Measurements from ENCODE around the gene SLC12A3.
"Not testable (repeated sequence)": the region's sequence is repeated elsewhere in the genome, so short reads cannot be mapped to it uniquely, and the experiment has no call there.

Gene SLC12A3

DNA sequence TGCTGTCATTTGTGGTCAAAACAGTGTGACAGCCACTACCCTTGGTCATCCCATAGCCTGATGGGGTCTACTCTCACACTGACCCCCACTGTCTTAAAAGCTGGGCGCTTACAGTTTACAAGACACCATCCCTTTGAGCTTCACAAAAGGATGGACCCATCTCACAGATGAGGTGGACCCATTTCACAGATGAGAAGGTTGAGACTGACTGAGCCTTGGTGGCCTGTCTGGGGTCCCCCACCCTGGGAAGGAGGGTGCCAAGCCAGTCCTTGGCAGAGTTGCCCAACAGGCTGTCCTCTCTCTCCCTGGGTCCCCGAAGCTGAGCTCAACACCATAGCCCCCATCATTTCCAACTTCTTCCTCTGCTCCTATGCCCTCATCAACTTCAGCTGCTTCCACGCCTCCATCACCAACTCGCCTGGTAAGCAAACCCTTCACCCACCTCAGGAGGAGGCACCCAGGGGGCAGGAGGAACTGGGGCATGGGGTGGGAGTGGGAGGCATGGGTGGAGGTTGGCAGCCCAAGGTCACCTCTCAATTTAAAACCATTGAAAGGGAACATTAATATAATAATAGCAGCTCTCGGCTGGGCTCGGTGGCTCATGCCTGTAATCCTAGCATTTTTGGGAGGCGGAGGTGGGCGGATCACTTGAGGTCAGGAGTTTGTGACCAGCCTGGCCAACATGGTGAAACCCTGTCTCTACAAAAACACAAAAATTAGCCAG lies 17.2 kb downstream of the SLC12A3 start:
- no peak overlapping the region for H3K4me3 Mint-ChIP-seq
- DNase-seq, result no peak
- no peak for ATAC-seq (replicated peaks)
- H3K9me3 Mint-ChIP-seq, result no peaks in the 10 kb centered on the region
- no peak overlapping the region for H3K27ac Mint-ChIP-seq
- no peaks in the 10 kb centered on the region for H3K4me1 Mint-ChIP-seq (ENCODE audit: low read depth in 2 of 2)
- H3K27me3 Mint-ChIP-seq, result no peaks in the 10 kb centered on the region
- no peaks in the 10 kb centered on the region for H3K36me3 Mint-ChIP-seq (ENCODE audit: insufficient read depth)

- DNase-seq, result no peak
- no peak for ATAC-seq (replicated peaks)
- Mint-ChIP-seq H3K27me3 (no peaks in the 10 kb centered on the region), H3K4me1 (ENCODE audit: low read depth in 2 of 2) (no peaks in the 10 kb centered on the region), H3K36me3 (ENCODE audit: insufficient read depth) (no peaks in the 10 kb centered on the region), H3K4me3 (no peak overlapping the region), H3K9me3 (no peaks in the 10 kb centered on the region), H3K27ac (no peak overlapping the region)
Measured at GRCh38 chr16:56883586-56883985, 18.6 kb downstream of the SLC12A3 start.

DNA sequence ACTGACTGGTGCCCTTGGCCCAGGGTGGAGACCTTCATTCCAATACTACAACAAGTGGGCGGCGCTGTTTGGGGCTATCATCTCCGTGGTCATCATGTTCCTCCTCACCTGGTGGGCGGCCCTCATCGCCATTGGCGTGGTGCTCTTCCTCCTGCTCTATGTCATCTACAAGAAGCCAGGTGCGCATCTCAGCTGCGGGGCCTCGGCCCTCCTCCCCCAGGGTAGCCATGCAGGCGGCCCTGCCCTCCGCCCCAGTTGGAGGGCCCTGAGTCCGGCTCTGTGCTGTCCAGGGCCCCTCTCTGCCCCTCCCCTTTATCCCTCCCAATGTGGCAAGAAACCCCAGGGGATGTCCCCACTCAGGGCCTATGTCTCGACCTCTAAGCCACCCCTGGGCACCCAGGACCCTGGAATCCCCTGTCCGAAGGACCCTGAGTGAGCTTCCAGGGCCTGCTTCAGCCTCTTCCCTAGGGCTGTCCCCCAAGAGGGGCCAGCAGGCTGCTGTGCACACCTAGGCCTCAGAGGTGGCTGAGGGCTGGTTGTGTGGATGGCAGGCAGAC lies 19.1 kb downstream of the SLC12A3 start:
- Mint-ChIP-seq H3K27ac (no peak overlapping the region), H3K9me3 (no peaks in the 10 kb centered on the region), H3K27me3 (no peaks in the 10 kb centered on the region), H3K4me3 (no peak overlapping the region), H3K36me3 (ENCODE audit: insufficient read depth) (no peaks in the 10 kb centered on the region), H3K4me1 (ENCODE audit: low read depth in 2 of 2) (no peaks in the 10 kb centered on the region)
- ATAC-seq (replicated peaks) (no peak), DNase-seq (no peak)

GRCh38 chr16:56884929-56885328 lies 19.9 kb downstream of the SLC12A3 start:
- not testable (repeated sequence) for H3K9me3 Mint-ChIP-seq; H3K27ac Mint-ChIP-seq; H3K27me3 Mint-ChIP-seq; H3K36me3 Mint-ChIP-seq (ENCODE audit: insufficient read depth); H3K4me3 Mint-ChIP-seq; DNase-seq; H3K4me1 Mint-ChIP-seq (ENCODE audit: low read depth in 2 of 2); ATAC-seq (replicated peaks)

- DNase-seq, result no peak
- H3K27me3 Mint-ChIP-seq, result no peaks in the 10 kb centered on the region
- ATAC-seq (replicated peaks), result no peak
- no peaks in the 10 kb centered on the region for H3K4me1 Mint-ChIP-seq (ENCODE audit: low read depth in 2 of 2)
- peak overlapping the region in 1 of 2 donors; percentile 72 for H3K27ac Mint-ChIP-seq
- peaks cover 3% of the 10 kb centered on the region for H3K36me3 Mint-ChIP-seq (ENCODE audit: insufficient read depth)
- H3K9me3 Mint-ChIP-seq, result no peaks in the 10 kb centered on the region
- no peak overlapping the region for H3K4me3 Mint-ChIP-seq
Measured at GRCh38 chr16:56885446-56886162, 20.6 kb downstream of the SLC12A3 start.

GRCh38 chr16:56886296-56886695 lies 21.3 kb downstream of the SLC12A3 start:
- H3K4me1 Mint-ChIP-seq (ENCODE audit: low read depth in 2 of 2), result no peaks in the 10 kb centered on the region
- H3K4me3 Mint-ChIP-seq, result no peak overlapping the region
- ATAC-seq (replicated peaks) (no peak), DNase-seq (no peak)
- H3K9me3 Mint-ChIP-seq, result no peaks in the 10 kb centered on the region
- H3K36me3 Mint-ChIP-seq (ENCODE audit: insufficient read depth), result peaks cover 3% of the 10 kb centered on the region
- no peaks in the 10 kb centered on the region for H3K27me3 Mint-ChIP-seq
- H3K27ac Mint-ChIP-seq, result no peak overlapping the region

- no peak for ATAC-seq (replicated peaks)
- no peak for DNase-seq
- H3K27me3 Mint-ChIP-seq, result no peaks in the 10 kb centered on the region
- H3K4me3 Mint-ChIP-seq, result no peak overlapping the region
- H3K4me1 Mint-ChIP-seq (ENCODE audit: low read depth in 2 of 2), result no peaks in the 10 kb centered on the region
- no peaks in the 10 kb centered on the region for H3K9me3 Mint-ChIP-seq
- H3K36me3 Mint-ChIP-seq (ENCODE audit: insufficient read depth), result peaks cover 3% of the 10 kb centered on the region
- no peak overlapping the region for H3K27ac Mint-ChIP-seq
Measured at GRCh38 chr16:56886826-56887225, 21.8 kb downstream of the SLC12A3 start.

GRCh38 chr16:56888806-56889205 lies 23.8 kb downstream of the SLC12A3 start:
- Mint-ChIP-seq H3K36me3 (ENCODE audit: insufficient read depth) (peaks cover 3% of the 10 kb centered on the region), H3K4me1 (ENCODE audit: low read depth in 2 of 2) (no peaks in the 10 kb centered on the region), H3K9me3 (no peaks in the 10 kb centered on the region), H3K27ac (no peak overlapping the region), H3K27me3 (no peaks in the 10 kb centered on the region), H3K4me3 (no peak overlapping the region)
- DNase-seq, result no peak
- ATAC-seq (replicated peaks), result no peak

GRCh38 chr16:56889206-56889605 lies 24.2 kb downstream of the SLC12A3 start:
- Mint-ChIP-seq H3K9me3 (no peaks in the 10 kb centered on the region), H3K27ac (no peak overlapping the region)
- no peak for ATAC-seq (replicated peaks)

DNA sequence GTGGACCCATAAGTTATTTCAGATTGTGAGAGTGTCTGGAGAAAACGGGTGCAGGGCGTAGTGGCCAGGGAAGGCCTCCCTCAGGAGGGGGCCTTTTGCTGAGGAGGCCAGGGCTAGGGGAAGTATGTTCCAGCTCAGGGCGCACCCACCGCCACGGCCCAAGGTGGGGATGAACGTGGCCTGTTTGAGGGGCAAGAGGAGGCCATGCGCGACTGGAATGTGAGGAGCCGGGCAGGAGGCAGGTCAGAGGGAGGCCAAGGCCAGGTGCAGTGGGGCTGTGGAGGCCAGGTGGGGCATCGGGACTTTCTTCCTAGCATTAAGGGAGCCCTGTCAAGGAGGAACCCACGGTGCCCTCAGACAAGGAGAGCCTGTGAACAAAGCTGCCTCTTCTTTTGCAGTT lies 26.7 kb downstream of the SLC12A3 start:
- ATAC-seq (replicated peaks), result no peak
- Mint-ChIP-seq H3K27ac (no peak overlapping the region), H3K36me3 (ENCODE audit: insufficient read depth) (peaks cover 3% of the 10 kb centered on the region), H3K4me1 (ENCODE audit: low read depth in 2 of 2) (no peaks in the 10 kb centered on the region), H3K4me3 (no peak overlapping the region), H3K9me3 (no peaks in the 10 kb centered on the region), H3K27me3 (no peaks in the 10 kb centered on the region)
- no peak for DNase-seq

More at GRCh38 chr16:56889206-56889605, 24.2 kb downstream of the SLC12A3 start:
- no peaks in the 10 kb centered on the region for H3K4me1 Mint-ChIP-seq (ENCODE audit: low read depth in 2 of 2)
- no peaks in the 10 kb centered on the region for H3K27me3 Mint-ChIP-seq
- peaks cover 3% of the 10 kb centered on the region for H3K36me3 Mint-ChIP-seq (ENCODE audit: insufficient read depth)
- H3K4me3 Mint-ChIP-seq, result no peak overlapping the region
- DNase-seq, result no peak

DNA sequence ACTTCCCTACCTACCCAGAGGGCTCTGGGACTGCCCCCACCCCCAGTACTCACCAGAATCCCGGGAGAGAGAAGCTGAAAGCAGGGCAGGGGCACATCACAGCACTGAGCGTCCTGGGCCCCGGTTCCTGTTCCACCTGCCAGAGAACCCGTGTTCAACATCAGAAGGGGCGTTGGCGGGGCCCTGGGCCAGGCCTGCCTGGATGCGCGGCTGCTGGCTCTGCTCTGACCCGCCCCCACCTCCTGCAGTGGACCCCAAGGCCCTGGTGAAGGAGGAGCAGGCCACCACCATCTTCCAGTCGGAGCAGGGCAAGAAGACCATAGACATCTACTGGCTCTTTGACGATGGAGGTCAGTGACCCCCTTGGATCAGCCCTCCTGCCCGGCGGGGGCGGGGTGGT lies 27.7 kb downstream of the SLC12A3 start:
- H3K27ac Mint-ChIP-seq, result peak overlapping the region in 1 of 2 donors; percentile 62
- H3K9me3 Mint-ChIP-seq, result no peaks in the 10 kb centered on the region
- ATAC-seq (replicated peaks) (no peak), DNase-seq (no peak)
- H3K36me3 Mint-ChIP-seq (ENCODE audit: insufficient read depth), result peaks cover 7% of the 10 kb centered on the region
- no peaks in the 10 kb centered on the region for H3K27me3 Mint-ChIP-seq
- no peaks in the 10 kb centered on the region for H3K4me1 Mint-ChIP-seq (ENCODE audit: low read depth in 2 of 2)
- H3K4me3 Mint-ChIP-seq, result no peak overlapping the region

GRCh38 chr16:56894331-56894917 lies 29.4 kb downstream of the SLC12A3 start:
- no peak for ATAC-seq (replicated peaks)
- no peaks in the 10 kb centered on the region for H3K27me3 Mint-ChIP-seq
- H3K36me3 Mint-ChIP-seq (ENCODE audit: insufficient read depth), result peaks cover 7% of the 10 kb centered on the region
- DNase-seq, result no peak
- H3K4me3 Mint-ChIP-seq, result no peak overlapping the region
- no peaks in the 10 kb centered on the region for H3K9me3 Mint-ChIP-seq
- peak overlapping the region in 1 of 2 donors; percentile 38 for H3K27ac Mint-ChIP-seq
- peaks cover 7 to 8% of the 10 kb centered on the region in 2 donors for H3K4me1 Mint-ChIP-seq (ENCODE audit: low read depth in 2 of 2)

DNA sequence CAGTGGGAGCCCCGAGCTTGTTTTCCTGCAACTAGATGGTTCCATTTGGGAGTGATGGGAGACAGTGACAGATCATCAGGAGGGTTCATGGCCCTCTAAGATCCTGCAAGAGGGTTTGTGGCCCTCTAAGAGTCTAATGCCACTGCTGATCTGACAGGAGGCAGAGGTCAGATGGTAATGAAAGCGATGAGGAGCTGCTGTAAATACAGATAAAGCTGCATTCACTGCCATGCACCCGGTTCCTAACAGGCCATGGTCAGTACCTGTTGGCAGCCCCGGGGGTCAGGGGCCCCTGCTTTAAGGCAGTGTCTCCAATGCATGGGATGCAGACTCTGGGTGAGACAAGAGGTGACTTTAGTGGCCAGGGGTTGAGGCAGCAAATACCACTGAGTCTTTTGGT lies 30.8 kb downstream of the SLC12A3 start:
- H3K27me3 Mint-ChIP-seq, result peaks cover 1 to 4% of the 10 kb centered on the region in 2 donors

More for the DNA sequence above, 30.8 kb downstream of the SLC12A3 start:
- peaks cover 16 to 17% of the 10 kb centered on the region in 2 donors for H3K4me1 Mint-ChIP-seq (ENCODE audit: low read depth in 2 of 2)
- no peak overlapping the region for H3K27ac Mint-ChIP-seq
- ATAC-seq (replicated peaks) (no peak), DNase-seq (no peak)
- H3K4me3 Mint-ChIP-seq, result no peak overlapping the region
- H3K9me3 Mint-ChIP-seq, result no peaks in the 10 kb centered on the region
- peaks cover 3% of the 10 kb centered on the region for H3K36me3 Mint-ChIP-seq (ENCODE audit: insufficient read depth)
